AG10803 (cell line): Measurements from ENCODE around the gene SMIM5.

Source experiments
- DNase-seq: peaks from one replicate; pipeline ENCODE4 v3.0.0; 2010; ENCODE audit warnings: low read depth
- H3K4me3 ChIP-seq: 2 replicates; pipeline ENCODE4 v1.5.1; 2011; ENCODE audit warnings: mild to moderate bottlenecking, low read length, control low read depth
- CTCF ChIP-seq: conservative IDR thresholded peaks from 2 replicates; pipeline ENCODE4 v1.5.1; 2011; ENCODE audit warnings: mild to moderate bottlenecking, low read length, control low read depth, inconsistent platforms

Gene SMIM5

DNA sequence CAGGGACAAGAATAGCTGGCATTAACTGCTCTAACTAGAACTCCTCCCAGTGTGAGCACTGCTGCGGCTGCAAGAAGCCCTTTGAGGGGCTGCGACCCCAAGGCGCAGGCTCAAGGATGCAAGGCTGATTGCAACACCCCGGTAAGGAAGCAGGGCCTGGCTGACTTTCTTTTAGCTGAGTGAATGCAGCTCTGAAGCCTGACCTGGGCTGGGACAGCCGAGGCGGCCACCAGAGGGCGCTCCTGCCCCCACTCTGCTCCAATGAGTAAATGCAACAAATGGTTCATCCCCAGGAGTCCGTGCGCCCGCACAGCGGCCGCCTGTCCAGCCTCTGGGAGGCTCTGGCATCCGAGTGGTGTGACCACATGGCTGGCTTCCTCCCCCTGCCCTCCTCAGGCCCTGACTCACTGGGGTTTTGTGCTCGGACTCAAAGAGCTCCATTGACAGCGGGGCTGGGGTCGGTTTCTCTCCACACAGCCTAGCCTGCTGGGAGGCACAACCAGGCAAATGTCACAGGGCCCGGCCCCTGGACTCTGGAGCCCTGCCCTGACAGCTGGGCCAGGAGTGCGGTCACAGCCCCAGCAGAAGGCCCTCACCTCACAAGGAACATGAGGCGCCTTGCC, at the start of gene SMIM5:
SMIM5 (plus strand) TSS at position 572 of the 623 bp plus-strand sequence. CDS start 6,768 bp downstream, outside the sequence.
- H3K4me3 ChIP-seq: no peak within 1 kb of the TSS
- peak; percentile 90 for TF ChIP-seq CTCF
- DNase-seq: peak; percentile 91

GRCh38 chr17:75584849-75585175, 48.4 kb upstream of the SMIM5 start:
- no peak for DNase-seq
- TF ChIP-seq CTCF: no peak
- H3K4me3 ChIP-seq: no peak overlapping the region

DNA sequence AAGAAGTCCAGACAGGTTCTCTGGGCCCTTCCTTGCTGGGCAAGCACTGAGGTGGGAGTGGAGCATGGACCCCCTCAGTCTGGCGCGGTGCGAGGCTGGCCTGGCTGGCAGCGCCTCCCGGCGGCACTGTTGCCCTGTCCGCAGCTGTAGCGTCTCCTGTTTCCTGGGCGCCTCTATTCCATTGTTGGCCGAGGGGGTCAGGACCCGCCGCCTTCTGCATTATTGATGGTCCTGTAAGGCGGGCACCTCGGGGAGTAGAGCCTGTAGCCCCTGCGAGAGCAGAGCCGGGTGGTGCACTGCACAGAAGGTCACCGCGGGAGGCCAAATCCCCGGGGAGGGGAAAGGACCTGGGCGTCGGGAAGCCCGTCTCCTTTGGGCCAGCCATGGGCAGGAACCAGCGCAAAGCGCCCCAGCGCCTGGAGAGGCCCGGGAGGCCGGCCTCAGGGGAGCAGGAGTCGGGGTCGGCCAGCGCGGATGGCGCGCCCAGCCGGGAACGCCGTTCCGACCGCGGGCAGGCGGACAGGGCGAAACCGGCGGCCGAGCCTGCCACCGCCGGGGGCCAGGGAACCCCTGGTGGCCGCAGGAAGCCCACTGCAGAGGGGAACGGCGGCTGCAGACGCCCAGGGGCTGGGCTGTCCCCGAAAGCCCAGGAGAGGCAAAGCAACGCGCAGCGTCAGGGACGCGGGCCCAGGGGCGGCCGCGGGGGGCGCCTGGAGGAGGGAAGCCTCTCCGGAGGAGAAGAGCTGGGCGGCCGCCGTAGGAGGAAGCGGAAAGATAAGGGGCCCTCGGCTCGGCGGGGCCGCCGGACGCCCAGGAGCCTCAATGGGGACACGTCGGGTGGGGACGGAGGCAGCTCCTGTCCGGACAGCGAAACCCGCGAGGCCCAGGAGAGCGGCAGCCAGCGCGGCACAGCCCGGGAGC, 45.3 kb upstream of the SMIM5 start, which contains the start of gene MYO15B:
MYO15B (plus strand) TSS at position 126 of the 921 bp plus-strand sequence; CDS start at position 384, 258 bp downstream.
- DNase-seq: no peak
- TF ChIP-seq CTCF: 0 out of 2 replicates have a peak, but pooled peaks have one; percentile 3
- H3K4me3 ChIP-seq: peak within 1 kb of the TSS; percentile 9; the same call in 1 of the 2 replicates

DNA sequence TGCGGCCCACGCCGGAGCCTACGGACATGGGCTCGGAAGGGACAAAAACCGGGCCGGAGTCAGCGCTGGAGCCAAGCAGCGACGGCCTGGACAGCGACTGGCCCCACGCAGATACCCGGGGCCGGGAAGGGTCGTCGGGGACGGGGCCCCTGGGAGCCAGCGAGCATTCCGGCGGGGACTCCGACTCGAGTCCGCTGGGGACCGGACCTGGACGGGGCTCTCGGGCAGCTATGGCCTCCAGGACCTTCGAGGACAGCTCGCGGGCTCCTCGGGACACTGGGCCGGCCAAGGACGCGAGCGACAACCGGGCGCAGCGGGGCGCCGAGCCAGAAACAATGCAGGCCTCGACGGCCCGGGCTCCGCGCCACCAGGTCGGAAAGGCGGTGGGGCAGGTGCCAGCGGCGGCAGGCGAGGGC, 44.6 kb upstream of the SMIM5 start:
- no peak for DNase-seq
- TF ChIP-seq CTCF: no peak
- peak overlapping the region; percentile 9; the same call in 1 of the 2 replicates for H3K4me3 ChIP-seq

GRCh38 chr17:75589012-75589918, 44.0 kb upstream of the SMIM5 start:
- DNase-seq: peak; percentile 77

DNA sequence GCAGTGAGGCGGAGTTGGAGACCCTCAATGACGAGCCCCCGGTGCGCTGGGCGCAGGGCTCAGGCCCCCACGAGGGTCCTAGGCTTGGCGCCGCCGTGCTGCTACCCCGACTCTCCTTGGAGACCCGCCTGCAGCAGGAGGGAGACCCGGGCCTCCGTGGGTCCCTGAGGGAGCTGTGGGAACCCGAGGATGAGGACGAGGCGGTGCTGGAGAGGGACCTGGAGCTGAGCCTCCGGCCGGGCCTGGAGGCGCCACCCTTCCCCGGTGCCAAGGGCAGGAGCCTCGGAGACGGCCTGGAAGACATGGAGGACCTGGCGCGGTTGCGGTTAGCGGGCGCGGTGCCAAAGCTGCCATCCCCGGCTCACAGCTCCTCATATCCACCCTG, 43.3 kb upstream of the SMIM5 start:
- H3K4me3 ChIP-seq: peak overlapping the region; percentile 64
- TF ChIP-seq CTCF: no peak
- no peak for DNase-seq

More at GRCh38 chr17:75589012-75589918, 44.0 kb upstream of the SMIM5 start:
- peak overlapping the region; percentile 64 for H3K4me3 ChIP-seq
- TF ChIP-seq CTCF: peak; percentile 30
